WTC11 (cell line): Measurements from ENCODE around the gene ANGPTL4. TPM values are rescaled to one million over a fixed set of nuclear protein-coding genes. Genes with fewer than 3 reads are reported as not detected.

Source experiments
- ATAC-seq: fragments of 200-7000 bp; cut with Tn5 transposase; 2 replicates; pipeline ENCODE4 v1.10.0; 2021; ENCODE audit warnings: mild to moderate bottlenecking, moderate library complexity
- CTCF ChIA-PET: fragments of 300-600 bp; sonication (Branson Sonifier 250); formaldehyde crosslinking; loops from one replicate; lab custom pipeline; 2021; ENCODE audit warnings: antibody characterized with exemption; lab: Charles Lee
- POLR2A ChIA-PET: fragments of 350-600 bp; sonication (Branson Sonifier 250); formaldehyde crosslinking; loops from one replicate; lab custom pipeline; 2021; ENCODE audit warnings: antibody characterized with exemption; lab: Charles Lee
- DNase-seq: peaks from one replicate; pipeline ENCODE4 v3.0.0; 2021; ENCODE audit warnings: low spot score
- H3K27ac Mint-ChIP-seq: 2 replicates; pipeline ENCODE4 v1.8.0; 2021; ENCODE audit warnings: mixed read lengths
- H3K27me3 Mint-ChIP-seq: 2 replicates; pipeline ENCODE4 v1.8.0; 2021; ENCODE audit warnings: low read depth, mild to moderate bottlenecking, moderate library complexity, mixed read lengths
- H3K36me3 Mint-ChIP-seq: 2 replicates; pipeline ENCODE4 v1.8.0; 2021; ENCODE audit warnings: mixed read lengths
- H3K4me1 Mint-ChIP-seq: 2 replicates; pipeline ENCODE4 v1.8.0; 2022; ENCODE audit warnings: mixed read lengths
- H3K4me3 Mint-ChIP-seq: 2 replicates; pipeline ENCODE4 v1.8.0; 2021; ENCODE audit warnings: mild to moderate bottlenecking, moderate library complexity, mixed read lengths
- H3K9me3 Mint-ChIP-seq: 2 replicates; pipeline ENCODE4 v1.8.0; 2021; ENCODE audit warnings: mixed read lengths
- ATF2 ChIP-seq: sonication (generic); formaldehyde crosslinking; IDR thresholded peaks from 2 replicates; pipeline ENCODE4 v1.8.1; 2022; ENCODE audit warnings: low read depth, missing genetic modification reagents, borderline replicate concordance
- CBFB ChIP-seq: sonication (generic); formaldehyde crosslinking; IDR thresholded peaks from 2 replicates; pipeline ENCODE4 v1.8.1; 2022; ENCODE audit warnings: mild to moderate bottlenecking, low read depth, missing genetic modification reagents
- ELF4 ChIP-seq: sonication (generic); formaldehyde crosslinking; IDR thresholded peaks from 2 replicates; pipeline ENCODE4 v1.8.1; 2022; ENCODE audit warnings: low read depth, mild to moderate bottlenecking, moderate library complexity, missing genetic modification reagents
- FOXK1 ChIP-seq: sonication (generic); formaldehyde crosslinking; IDR thresholded peaks from 2 replicates; pipeline ENCODE4 v1.8.0; 2022; ENCODE audit warnings: mild to moderate bottlenecking, moderate library complexity, missing genetic modification reagents
- FOXP4 ChIP-seq: sonication (generic); formaldehyde crosslinking; IDR thresholded peaks from 2 replicates; pipeline ENCODE4 v1.8.0; 2022; ENCODE audit warnings: mild to moderate bottlenecking, missing genetic modification reagents
- GABPB1 ChIP-seq: sonication (generic); formaldehyde crosslinking; IDR thresholded peaks from 2 replicates; pipeline ENCODE4 v1.8.1; 2023; ENCODE audit warnings: mild to moderate bottlenecking, missing genetic modification reagents
- HMGA2 ChIP-seq: fragments of 250-450 bp; sonication (Bioruptor Pico); IDR thresholded peaks from 2 replicates; pipeline ENCODE4 v1.4.0; 2021; ENCODE audit warnings: mild to moderate bottlenecking, moderate library complexity
- IRF1 ChIP-seq: sonication (generic); formaldehyde crosslinking; IDR thresholded peaks from 2 replicates; pipeline ENCODE4 v1.8.0; 2023; ENCODE audit warnings: missing genetic modification reagents
- IRF2 ChIP-seq: sonication (generic); formaldehyde crosslinking; IDR thresholded peaks from 2 replicates; pipeline ENCODE4 v1.8.0; 2022; ENCODE audit warnings: low read depth, missing genetic modification reagents, borderline replicate concordance
- OVOL2 ChIP-seq: fragments of 250-450 bp; sonication (Bioruptor Pico); IDR thresholded peaks from 2 replicates; pipeline ENCODE4 v1.9.0; 2021; ENCODE audit warnings: mild to moderate bottlenecking, borderline replicate concordance
- RORB ChIP-seq: fragments of 250-450 bp; sonication (Bioruptor Pico); IDR thresholded peaks from 2 replicates; pipeline ENCODE4 v1.9.0; 2021; ENCODE audit warnings: mild to moderate bottlenecking
- SMAD4 ChIP-seq: sonication (generic); formaldehyde crosslinking; IDR thresholded peaks from 2 replicates; pipeline ENCODE4 v1.8.0; 2022; ENCODE audit warnings: mild to moderate bottlenecking, missing genetic modification reagents
- SOX15 ChIP-seq: fragments of 250-450 bp; sonication (Bioruptor Pico); IDR thresholded peaks from 2 replicates; pipeline ENCODE4 v1.9.0; 2021; ENCODE audit warnings: mild to moderate bottlenecking
- USF2 ChIP-seq: sonication (generic); formaldehyde crosslinking; IDR thresholded peaks from 2 replicates; pipeline ENCODE4 v1.8.1; 2023; ENCODE audit warnings: mild to moderate bottlenecking, missing genetic modification reagents, moderate library complexity
- ZNF121 ChIP-seq: sonication (generic); formaldehyde crosslinking; IDR thresholded peaks from 2 replicates; pipeline ENCODE4 v1.8.0; 2023; ENCODE audit warnings: missing genetic modification reagents
- ZNF219 ChIP-seq: sonication (generic); formaldehyde crosslinking; IDR thresholded peaks from 2 replicates; pipeline ENCODE4 v1.8.0; 2023; ENCODE audit warnings: missing genetic modification reagents, mild to moderate bottlenecking, borderline replicate concordance
- ZNF317 ChIP-seq: sonication (generic); formaldehyde crosslinking; IDR thresholded peaks from 2 replicates; pipeline ENCODE4 v1.8.1; 2023; ENCODE audit warnings: low read depth, mild to moderate bottlenecking, moderate library complexity, missing genetic modification reagents, borderline replicate concordance
- total RNA-seq: library from RNA; stranded (reverse); gene quantifications from 3 replicates; pipeline ENCODE4 v1.2.3, GENCODE V29; 2021
- TF ChIP-seq, protein P1 (sequence below): fragments of 250-450 bp; sonication (Bioruptor Pico); IDR thresholded peaks from 2 replicates; pipeline ENCODE4 v2.1.2; 2022; ENCODE audit warnings: mild to moderate bottlenecking, moderate library complexity

The ANGPTL4 gene
- total RNA-seq, 1 experiment from 2014 or later: 1.0 TPM

DNA sequence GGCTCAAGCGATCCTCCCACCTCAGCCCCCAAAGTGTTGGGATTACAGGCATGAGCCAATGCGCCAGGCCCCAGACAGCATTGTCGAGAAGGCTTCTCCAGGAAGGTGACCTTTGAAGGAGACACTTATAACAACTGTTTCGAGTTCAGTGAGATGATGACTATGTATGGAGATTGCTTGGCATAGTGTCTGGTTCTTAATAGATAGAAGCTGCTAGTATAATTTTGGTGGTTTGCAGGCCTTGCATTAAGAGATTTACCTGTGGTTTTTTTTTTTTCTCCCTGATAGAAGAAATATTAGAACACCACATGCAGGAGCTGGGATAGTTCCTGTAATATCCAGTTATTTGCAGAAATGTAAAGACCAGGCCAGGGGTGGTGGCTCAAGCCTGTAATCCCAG lies 52.8 kb downstream of the ANGPTL4 start:
- ATAC-seq (no peak), DNase-seq (no peak)
- ChIA-PET POLR2A (no interaction called here), CTCF (interaction anchor here (0.7 to 1.0 kb wide), 2 partner anchors 26 to 164 kb away, joined by 3 to 4 read pairs; no protein-coding TSS in a partner anchor)
- Mint-ChIP-seq H3K27ac (no peak overlapping the region), H3K36me3 (no peaks in the 10 kb centered on the region), H3K4me1 (peaks cover 9% of the 10 kb centered on the region), H3K27me3 (no peaks in the 10 kb centered on the region), H3K9me3 (no peaks in the 10 kb centered on the region), H3K4me3 (no peak overlapping the region)
- no peak for TF ChIP-seq ZNF121 (CRISPR knock-in tag)
- no peak for TF ChIP-seq ZNF219 (CRISPR knock-in tag)
- TF ChIP-seq IRF1 (CRISPR knock-in tag): no peak
- TF ChIP-seq RORB (CRISPR knock-in tag): no peak
- no peak for TF ChIP-seq SOX15 (CRISPR knock-in tag)
- TF ChIP-seq, protein P1, sequence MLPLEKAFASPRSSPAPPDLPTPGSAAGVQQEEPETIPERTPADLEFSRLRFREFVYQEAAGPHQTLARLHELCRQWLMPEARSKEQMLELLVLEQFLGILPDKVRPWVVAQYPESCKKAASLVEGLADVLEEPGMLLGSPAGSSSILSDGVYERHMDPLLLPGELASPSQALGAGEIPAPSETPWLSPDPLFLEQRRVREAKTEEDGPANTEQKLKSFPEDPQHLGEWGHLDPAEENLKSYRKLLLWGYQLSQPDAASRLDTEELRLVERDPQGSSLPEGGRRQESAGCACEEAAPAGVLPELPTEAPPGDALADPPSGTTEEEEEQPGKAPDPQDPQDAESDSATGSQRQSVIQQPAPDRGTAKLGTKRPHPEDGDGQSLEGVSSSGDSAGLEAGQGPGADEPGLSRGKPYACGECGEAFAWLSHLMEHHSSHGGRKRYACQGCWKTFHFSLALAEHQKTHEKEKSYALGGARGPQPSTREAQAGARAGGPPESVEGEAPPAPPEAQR (CRISPR knock-in tag): no peak
- TF ChIP-seq IRF2 (CRISPR knock-in tag): no peak
- TF ChIP-seq CBFB: no peak
- TF ChIP-seq ELF4 (CRISPR knock-in tag): no peak
- no peak for TF ChIP-seq OVOL2 (CRISPR knock-in tag)
- no peak for TF ChIP-seq FOXP4
- no peak for TF ChIP-seq FOXK1 (CRISPR knock-in tag)
- no peak for TF ChIP-seq ATF2 (CRISPR knock-in tag)
- TF ChIP-seq HMGA2: no peak

DNA sequence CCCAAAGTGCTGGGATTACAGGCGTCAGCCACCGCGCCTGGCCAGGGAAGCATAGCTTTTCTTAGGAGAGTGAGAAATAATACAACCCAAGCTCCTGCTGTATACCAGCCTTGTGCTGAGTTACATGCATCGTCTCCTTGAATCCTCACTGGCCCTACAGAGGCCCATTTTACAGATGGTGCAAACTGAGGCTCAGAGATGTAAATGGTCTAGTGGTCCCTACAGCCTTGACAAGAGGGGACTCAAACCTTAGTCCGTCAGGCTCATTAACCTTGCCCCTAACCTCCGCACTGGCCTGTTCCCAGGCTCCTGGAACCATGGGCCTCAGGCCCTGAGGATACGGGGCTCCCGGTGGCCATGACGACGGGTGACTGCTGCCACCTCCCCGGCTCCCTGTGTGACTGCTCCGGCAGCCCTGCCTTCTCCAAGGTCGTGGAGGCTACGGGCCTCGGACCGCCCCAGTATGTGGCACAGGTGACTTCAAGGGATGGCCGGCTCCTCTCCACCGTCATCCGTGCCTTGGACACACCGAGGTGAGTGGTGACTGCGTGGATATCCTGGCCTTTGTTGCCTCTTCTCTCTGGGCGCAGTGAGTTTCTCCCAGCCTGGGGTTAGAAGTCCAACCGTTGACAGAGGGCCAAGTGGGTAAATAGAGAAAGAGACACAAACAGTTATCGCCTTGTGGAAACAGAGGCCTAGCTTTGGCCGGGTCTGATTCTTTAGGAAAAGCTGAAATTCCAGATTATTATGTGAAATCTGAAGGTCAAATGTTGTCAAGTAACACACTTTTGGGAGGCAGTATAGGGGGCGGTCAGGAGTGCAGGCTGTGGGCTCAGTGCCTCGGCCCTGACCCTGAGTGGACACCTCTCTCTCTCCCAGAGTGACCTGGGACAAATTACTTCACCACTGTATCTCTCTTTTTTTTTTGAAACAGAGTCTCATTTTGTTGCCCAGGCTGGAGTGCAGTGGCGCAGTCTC lies 57.8 kb downstream of the ANGPTL4 start:
- H3K4me1 Mint-ChIP-seq: peaks cover 5% of the 10 kb centered on the region
- H3K27me3 Mint-ChIP-seq: no peaks in the 10 kb centered on the region
- TF ChIP-seq ZNF317 (no peak), USF2 (CRISPR knock-in tag) (no peak), GABPB1 (peak; percentile 23; the same call in 1 of the 2 replicates), SMAD4 (no peak)
- TF ChIP-seq, protein P1 (CRISPR knock-in tag): no peak
- ChIA-PET CTCF (interaction anchor here (6.8 kb wide), 1 partner anchor 8 kb away, joined by 58 read pairs; the partner anchor contains the start of gene MARCHF2), POLR2A (interaction anchor here (0.7 kb wide), 1 partner anchor 40 kb away, joined by 4 read pairs; no protein-coding TSS in a partner anchor)
- DNase-seq (no peak), ATAC-seq (no peak)
- H3K9me3 Mint-ChIP-seq: no peaks in the 10 kb centered on the region
- H3K27ac Mint-ChIP-seq: no peak overlapping the region
- H3K4me3 Mint-ChIP-seq: no peak overlapping the region
- H3K36me3 Mint-ChIP-seq: peaks cover 2% of the 10 kb centered on the region; the same call in 1 of the 2 replicates
